GM19193 (cell line): ENCODE results near the gene TEX29.

Source experiments
- POLR2A ChIP-seq: IDR thresholded peaks from 4 replicates; pipeline ENCODE4 v1.6.1; 2011; ENCODE audit not compliant: insufficient read depth, insufficient read length; ENCODE audit errors: extremely low read depth

The TEX29 gene

GRCh38 chr13:111360452-111360851, 40.0 kb downstream of the TEX29 start:
- TF ChIP-seq POLR2A: no peak

GRCh38 chr13:111361046-111361872, 40.8 kb downstream of the TEX29 start:
- TF ChIP-seq POLR2A: no peak

GRCh38 chr13:111361873-111362648, 41.6 kb downstream of the TEX29 start:
- no peak for TF ChIP-seq POLR2A

- no peak for TF ChIP-seq POLR2A
These were observed 42.7 kb downstream of the TEX29 start for GRCh38 chr13:111363121-111363520.

- TF ChIP-seq POLR2A: no peak
These were observed 43.1 kb downstream of the TEX29 start for GRCh38 chr13:111363591-111363990.

GRCh38 chr13:111365149-111366005, 44.9 kb downstream of the TEX29 start:
- no peak for TF ChIP-seq POLR2A

- no peak for TF ChIP-seq POLR2A
These were observed 46.9 kb downstream of the TEX29 start for GRCh38 chr13:111367340-111367739.

- no peak for TF ChIP-seq POLR2A
These were observed 47.6 kb downstream of the TEX29 start for GRCh38 chr13:111368091-111368490.

GRCh38 chr13:111370147-111370546, 49.7 kb downstream of the TEX29 start:
- no peak for TF ChIP-seq POLR2A

- TF ChIP-seq POLR2A: no peak
These were observed 50.4 kb downstream of the TEX29 start for GRCh38 chr13:111370570-111371535.

- no peak for TF ChIP-seq POLR2A
These were observed 51.3 kb downstream of the TEX29 start for GRCh38 chr13:111371720-111372119.

GRCh38 chr13:111372651-111373425, 52.4 kb downstream of the TEX29 start:
- TF ChIP-seq POLR2A: no peak

- TF ChIP-seq POLR2A: no peak
These were observed 53.0 kb downstream of the TEX29 start for GRCh38 chr13:111373486-111373885.

GRCh38 chr13:111380431-111380830, 60.0 kb downstream of the TEX29 start:
- no peak for TF ChIP-seq POLR2A

GRCh38 chr13:111382411-111382810, 62.0 kb downstream of the TEX29 start:
- no peak for TF ChIP-seq POLR2A
